Naive thymus-derived CD8-positive, alpha-beta T cell (primary cell): ENCODE measurements around the gene TRABD2B. TPM values are rescaled to one million over a fixed set of nuclear protein-coding genes. Genes with fewer than 3 reads are reported as not detected.
A peak's percentile ranks its signal among the peaks of the same experiment; 100 is the strongest.

Experiments used
- ATAC-seq, 2 donors: fragments of 150-1000 bp; cut with Tn5 transposase in 1 of 2; sonication (Bioruptor Pico), chemical (Tn5 transposase) in 1 of 2; 1 replicate in 1 of 2; 2 replicates in 1 of 2; pipeline ENCODE4 v1.10.0; 2021; ENCODE audit warnings: mild to moderate bottlenecking in 2 of 2, moderate library complexity in 2 of 2
- POLR2A ChIA-PET: fragments of 350-600 bp; sonication (Branson Sonifier 250); formaldehyde crosslinking; loops from one replicate; lab custom pipeline; 2021; ENCODE audit warnings: antibody characterized with exemption; lab: Charles Lee
- DNase-seq, 10 donors: peaks; one replicate each; pipeline versions ENCODE4 v3.0.0 to v3.0.0-alpha.2; 2020 to 2022
- H3K27ac Mint-ChIP-seq, 10 donors: one replicate each; pipeline ENCODE4 v1.8.0; 2020 to 2022; ENCODE audit warnings: mild to moderate bottlenecking in 10 of 10, mixed read lengths in 10 of 10, moderate library complexity in 4 of 10, inconsistent platforms in 1 of 10
- H3K27me3 Mint-ChIP-seq, 5 donors: one replicate each; pipeline ENCODE4 v1.8.0; 2021 to 2022; ENCODE audit warnings: mixed read lengths in 5 of 5
- H3K36me3 Mint-ChIP-seq, 3 donors: one replicate each; pipeline ENCODE4 v1.8.0; 2020 to 2022; ENCODE audit warnings: mixed read lengths in 3 of 3, mild to moderate bottlenecking in 2 of 3, inconsistent platforms in 1 of 3
- H3K4me1 Mint-ChIP-seq, 4 donors: one replicate each; pipeline ENCODE4 v1.8.0; 2021 to 2022; ENCODE audit warnings: mixed read lengths in 4 of 4
- H3K4me3 Mint-ChIP-seq, 10 donors: one replicate each; pipeline ENCODE4 v1.8.0; 2020 to 2022; ENCODE audit warnings: mild to moderate bottlenecking in 10 of 10, mixed read lengths in 10 of 10, moderate library complexity in 6 of 10, inconsistent platforms in 1 of 10
- H3K9me3 Mint-ChIP-seq, 9 donors: one replicate each; pipeline ENCODE4 v1.8.0; 2020 to 2022; ENCODE audit warnings: mixed read lengths in 9 of 9, mild to moderate bottlenecking in 3 of 9, inconsistent platforms in 1 of 9, moderate library complexity in 1 of 9
- polyA plus RNA-seq, 3 donors: library from polyadenylated mRNA; unstranded; fragments of 300-500 nt; fragmentation: Illumina TruSeq; gene quantifications; one replicate each; pipeline ENCODE4 v1.2.3, GENCODE V29; 2021
- total RNA-seq, 8 experiments: library from RNA in 2 of 8; stranded (reverse) in 2 of 8; gene quantifications; one replicate each; pipeline ENCODE4 v1.2.3 and lab custom pipeline; 2021 to 2026

Gene TRABD2B
- total and polyA plus RNA-seq, 5 experiments from 2014 or later: not detected

- DNase-seq: no peak
- H3K27me3 Mint-ChIP-seq: peaks cover 14 to 62% (median 39%) of the 10 kb centered on the region in 5 donors
- no peaks in the 10 kb centered on the region for H3K9me3 Mint-ChIP-seq
- no peak overlapping the region for H3K4me3 Mint-ChIP-seq
- POLR2A ChIA-PET: no interaction called here
- ATAC-seq: no peak
- no peaks in the 10 kb centered on the region for H3K36me3 Mint-ChIP-seq
- no peak overlapping the region for H3K27ac Mint-ChIP-seq
- H3K4me1 Mint-ChIP-seq: peaks cover 6 to 11% (median 8%) of the 10 kb centered on the region in 4 donors
These were observed 272.1 kb downstream of the TRABD2B start for GRCh38 chr1:47725000-47725473.

DNA sequence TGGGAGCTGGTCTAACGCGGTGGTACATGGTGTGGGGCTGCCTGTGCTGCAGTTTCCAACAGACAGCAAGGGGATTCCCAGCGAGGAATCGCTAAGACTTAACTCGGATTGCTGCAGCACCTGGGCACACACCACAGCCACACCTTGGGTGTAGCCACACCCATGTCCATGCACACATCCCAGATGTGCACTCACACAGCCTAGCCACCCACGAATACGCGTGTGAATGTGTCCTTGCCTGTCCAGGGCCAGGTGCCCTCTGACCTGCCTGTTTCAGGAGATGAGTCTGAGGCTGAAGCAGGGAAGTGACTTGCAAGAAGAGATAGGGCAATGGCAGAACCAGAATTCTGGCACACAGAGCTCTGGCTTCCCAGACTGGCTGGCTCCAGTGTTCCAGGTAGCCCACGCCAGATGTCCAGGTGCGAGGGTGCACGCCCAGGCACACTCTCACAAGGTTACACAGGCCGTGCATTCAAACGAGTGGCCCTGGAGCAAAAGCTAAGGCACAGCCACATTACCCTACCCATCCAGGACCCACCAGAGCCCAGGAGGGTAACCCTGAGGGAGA, 272.7 kb downstream of the TRABD2B start:
- POLR2A ChIA-PET: no interaction called here

DNA sequence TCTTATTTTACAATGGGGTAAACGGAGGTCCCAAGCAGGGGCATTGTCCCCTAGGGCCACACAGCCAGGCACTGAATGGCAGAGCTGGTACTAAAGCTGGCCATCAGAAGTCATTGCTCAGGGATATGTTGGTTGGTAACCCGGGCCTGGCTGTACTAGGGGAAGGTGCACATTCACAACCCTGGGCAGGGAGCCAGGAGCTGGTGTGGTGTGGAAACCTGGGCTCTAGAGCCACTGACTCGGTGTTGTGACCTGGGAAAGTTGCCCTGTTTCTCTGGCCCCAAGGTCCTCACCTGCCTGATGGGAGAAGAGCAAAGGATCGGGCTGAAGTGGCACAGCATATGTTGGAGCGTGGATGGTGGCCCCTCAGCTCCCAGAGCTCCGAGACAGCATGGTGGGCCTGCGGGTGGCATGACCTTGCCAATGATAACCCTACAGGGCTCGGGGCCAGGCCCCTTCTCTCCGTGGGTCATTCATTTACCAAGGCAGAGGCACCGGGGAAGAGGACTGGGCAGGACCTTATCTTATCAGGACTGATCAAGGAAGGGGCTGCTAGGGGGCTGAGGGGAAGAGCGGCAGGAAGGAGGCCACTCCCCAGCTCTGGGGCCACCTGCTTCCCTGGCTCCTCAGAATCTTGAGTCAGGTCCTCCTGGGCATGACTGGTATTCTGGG, 274.1 kb downstream of the TRABD2B start:
- no peak for ATAC-seq
- H3K4me3 Mint-ChIP-seq: no peak overlapping the region
- no peak for DNase-seq
- POLR2A ChIA-PET: no interaction called here
- H3K27ac Mint-ChIP-seq: no peak overlapping the region
- H3K36me3 Mint-ChIP-seq: no peaks in the 10 kb centered on the region
- H3K9me3 Mint-ChIP-seq: no peaks in the 10 kb centered on the region
- peaks cover 17 to 71% (median 46%) of the 10 kb centered on the region in 5 donors for H3K27me3 Mint-ChIP-seq
- H3K4me1 Mint-ChIP-seq: peaks cover 6 to 11% (median 8%) of the 10 kb centered on the region in 4 donors

More for the DNA sequence above, 272.7 kb downstream of the TRABD2B start:
- peaks cover 6 to 11% (median 8%) of the 10 kb centered on the region in 4 donors for H3K4me1 Mint-ChIP-seq
- no peak for DNase-seq
- no peak overlapping the region for H3K27ac Mint-ChIP-seq
- H3K9me3 Mint-ChIP-seq: no peaks in the 10 kb centered on the region
- H3K4me3 Mint-ChIP-seq: no peak overlapping the region
- ATAC-seq: no peak
- peaks cover 14 to 67% (median 42%) of the 10 kb centered on the region in 5 donors for H3K27me3 Mint-ChIP-seq
- H3K36me3 Mint-ChIP-seq: no peaks in the 10 kb centered on the region

DNA sequence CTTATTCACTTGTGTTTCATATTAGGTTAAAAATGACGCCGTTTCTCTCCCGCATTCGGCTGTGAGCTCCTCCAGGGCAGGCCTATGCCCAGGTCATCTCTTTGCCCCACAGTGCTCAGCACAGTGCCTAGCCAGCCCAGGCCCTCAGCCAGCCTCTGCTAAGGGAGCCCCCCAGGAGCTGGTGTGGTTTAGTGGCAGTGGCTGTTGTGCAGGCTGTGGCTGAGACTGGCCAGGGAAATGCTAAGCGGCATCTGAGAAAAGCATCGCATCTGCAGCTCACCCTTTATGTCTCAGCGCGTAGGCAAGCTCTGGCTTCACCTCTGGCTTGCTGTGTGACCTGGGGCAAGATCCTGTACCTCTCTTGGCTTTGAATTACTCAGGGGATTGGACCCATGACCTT, 275.1 kb downstream of the TRABD2B start:
- ATAC-seq (no peak), DNase-seq (no peak)
- peaks cover 6 to 11% (median 8%) of the 10 kb centered on the region in 4 donors for H3K4me1 Mint-ChIP-seq
- peaks cover 20 to 80% (median 45%) of the 10 kb centered on the region in 5 donors for H3K27me3 Mint-ChIP-seq
- no peak overlapping the region for H3K4me3 Mint-ChIP-seq
- H3K9me3 Mint-ChIP-seq: no peaks in the 10 kb centered on the region
- no peak overlapping the region for H3K27ac Mint-ChIP-seq
- POLR2A ChIA-PET: no interaction called here
- H3K36me3 Mint-ChIP-seq: no peaks in the 10 kb centered on the region

DNA sequence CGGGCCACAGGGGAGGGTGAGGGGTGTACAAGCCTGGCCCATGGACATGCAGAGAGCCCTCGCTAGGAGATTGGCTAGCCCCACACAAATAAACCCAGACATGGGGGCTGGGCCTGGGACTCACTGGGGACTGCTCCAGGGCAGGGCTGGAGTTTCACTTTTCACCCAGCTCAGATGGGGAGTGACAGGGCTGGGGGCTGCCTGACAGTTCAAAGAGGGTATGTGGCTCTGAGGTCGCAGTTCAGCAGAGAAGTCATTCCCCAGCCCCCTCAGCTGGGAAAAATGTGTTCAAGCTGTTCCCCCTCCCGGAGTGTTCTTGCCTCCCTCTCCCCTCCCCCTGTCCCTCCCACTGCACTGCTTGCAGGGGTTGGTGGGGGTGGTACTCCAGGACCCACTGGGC, 277.1 kb downstream of the TRABD2B start:
- Mint-ChIP-seq H3K27me3 (peaks cover 27 to 83% (median 52%) of the 10 kb centered on the region in 5 donors), H3K27ac (no peak overlapping the region), H3K9me3 (peaks cover 0 to 1% (median 0%) of the 10 kb centered on the region in 9 donors), H3K36me3 (no peaks in the 10 kb centered on the region), H3K4me3 (no peak overlapping the region), H3K4me1 (no peaks in the 10 kb centered on the region)
- DNase-seq (no peak), ATAC-seq (no peak)
- POLR2A ChIA-PET: no interaction called here

DNA sequence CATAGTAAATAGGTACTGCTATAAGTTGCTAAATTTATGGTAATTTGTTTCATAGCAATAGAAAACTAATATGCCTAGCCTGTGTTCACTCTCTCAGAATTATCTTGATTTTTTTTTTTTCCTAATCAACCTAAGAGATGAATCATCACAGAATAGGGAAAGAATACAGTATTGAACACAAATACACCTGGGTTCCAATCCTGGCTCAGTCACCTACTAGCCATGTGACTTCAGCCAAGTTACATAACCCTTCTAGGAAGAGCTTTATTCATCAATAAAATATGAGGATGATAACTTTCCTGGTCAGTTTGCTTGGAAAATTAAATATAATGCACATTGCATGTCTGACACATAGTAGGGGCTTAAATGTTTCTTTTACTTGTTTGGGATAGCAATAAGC, 279.8 kb downstream of the TRABD2B start:
- DNase-seq (no peak), ATAC-seq (no peak)
- Mint-ChIP-seq H3K4me1 (no peaks in the 10 kb centered on the region), H3K9me3 (peaks cover 0 to 1% (median 0%) of the 10 kb centered on the region in 9 donors), H3K36me3 (no peaks in the 10 kb centered on the region), H3K27ac (no peak overlapping the region), H3K27me3 (peaks cover 48 to 88% (median 62%) of the 10 kb centered on the region in 5 donors), H3K4me3 (no peak overlapping the region)
- POLR2A ChIA-PET: no interaction called here

DNA sequence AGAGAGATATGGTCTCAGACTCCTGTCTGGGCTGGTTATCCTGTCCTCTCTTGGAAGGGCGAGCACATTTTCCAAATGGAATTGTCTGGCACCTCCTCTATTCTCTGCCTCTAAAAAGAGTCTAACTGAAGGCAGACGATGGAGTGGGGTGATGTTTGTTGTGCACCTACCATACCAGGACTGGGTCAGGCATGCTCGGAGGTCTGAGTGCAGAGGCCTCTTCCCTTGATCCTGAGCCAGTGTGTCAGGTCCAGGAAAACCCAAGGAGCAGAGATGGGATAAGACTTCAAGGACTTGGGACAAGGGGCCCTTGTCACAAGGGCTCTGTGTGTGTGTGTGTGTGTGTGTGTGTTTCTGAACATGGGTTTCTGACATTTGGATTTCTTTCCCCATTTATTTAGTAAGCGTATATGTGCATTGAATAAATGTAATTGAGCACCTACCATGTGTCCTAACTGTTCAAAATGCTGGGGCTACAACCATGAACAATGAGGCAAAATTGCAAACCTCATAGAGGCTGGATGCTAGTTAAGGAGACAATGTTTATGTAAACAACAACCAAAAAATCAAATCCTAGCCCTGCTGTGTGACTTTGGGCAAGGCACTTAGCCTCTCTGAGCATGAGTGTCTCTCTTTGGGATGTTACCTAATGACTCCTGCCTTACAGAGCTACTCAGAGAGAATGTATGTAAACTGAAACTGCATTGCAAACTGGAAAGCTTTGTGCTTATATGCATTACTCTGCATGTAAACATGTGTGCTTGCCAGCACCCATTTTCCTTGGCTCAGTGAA, 283.0 kb downstream of the TRABD2B start:
- H3K36me3 Mint-ChIP-seq: no peaks in the 10 kb centered on the region
- peaks cover 0 to 1% (median 0%) of the 10 kb centered on the region in 9 donors for H3K9me3 Mint-ChIP-seq
- no peak overlapping the region for H3K27ac Mint-ChIP-seq
- H3K27me3 Mint-ChIP-seq: peaks cover 44 to 76% (median 62%) of the 10 kb centered on the region in 5 donors
- ATAC-seq (no peak), DNase-seq (no peak)
- no peak overlapping the region for H3K4me3 Mint-ChIP-seq
- peaks cover 3 to 18% (median 8%) of the 10 kb centered on the region in 4 donors for H3K4me1 Mint-ChIP-seq
- POLR2A ChIA-PET: no interaction called here

- POLR2A ChIA-PET: no interaction called here
- Mint-ChIP-seq H3K36me3 (no peaks in the 10 kb centered on the region), H3K9me3 (peaks cover 0 to 1% (median 0%) of the 10 kb centered on the region in 9 donors), H3K27ac (no peak overlapping the region), H3K4me3 (no peak overlapping the region), H3K27me3 (peaks cover 43 to 82% (median 58%) of the 10 kb centered on the region in 5 donors), H3K4me1 (peaks cover 3 to 25% (median 12%) of the 10 kb centered on the region in 4 donors)
- ATAC-seq: no peak
- no peak for DNase-seq
These were observed 283.7 kb downstream of the TRABD2B start for GRCh38 chr1:47713333-47713953.

GRCh38 chr1:47712596-47713299, 284.4 kb downstream of the TRABD2B start:
- Mint-ChIP-seq H3K4me3 (no peak overlapping the region), H3K4me1 (peaks cover 5 to 31% (median 13%) of the 10 kb centered on the region in 4 donors), H3K27ac (no peak overlapping the region), H3K36me3 (no peaks in the 10 kb centered on the region), H3K9me3 (peaks cover 0 to 3% (median 0%) of the 10 kb centered on the region in 9 donors), H3K27me3 (peaks cover 45 to 86% (median 61%) of the 10 kb centered on the region in 5 donors)
- POLR2A ChIA-PET: no interaction called here
- DNase-seq: no peak
- ATAC-seq: no peak

- DNase-seq (no peak), ATAC-seq (no peak)
- no peaks in the 10 kb centered on the region for H3K36me3 Mint-ChIP-seq
- peaks cover 5 to 31% (median 13%) of the 10 kb centered on the region in 4 donors for H3K4me1 Mint-ChIP-seq
- POLR2A ChIA-PET: no interaction called here
- peaks cover 0 to 3% (median 0%) of the 10 kb centered on the region in 9 donors for H3K9me3 Mint-ChIP-seq
- H3K27ac Mint-ChIP-seq: peak overlapping the region in 1 of 10 donors; percentile 16
- no peak overlapping the region for H3K4me3 Mint-ChIP-seq
- H3K27me3 Mint-ChIP-seq: peaks cover 40 to 87% (median 62%) of the 10 kb centered on the region in 5 donors
These were observed 285.2 kb downstream of the TRABD2B start for GRCh38 chr1:47711848-47712492.

DNA sequence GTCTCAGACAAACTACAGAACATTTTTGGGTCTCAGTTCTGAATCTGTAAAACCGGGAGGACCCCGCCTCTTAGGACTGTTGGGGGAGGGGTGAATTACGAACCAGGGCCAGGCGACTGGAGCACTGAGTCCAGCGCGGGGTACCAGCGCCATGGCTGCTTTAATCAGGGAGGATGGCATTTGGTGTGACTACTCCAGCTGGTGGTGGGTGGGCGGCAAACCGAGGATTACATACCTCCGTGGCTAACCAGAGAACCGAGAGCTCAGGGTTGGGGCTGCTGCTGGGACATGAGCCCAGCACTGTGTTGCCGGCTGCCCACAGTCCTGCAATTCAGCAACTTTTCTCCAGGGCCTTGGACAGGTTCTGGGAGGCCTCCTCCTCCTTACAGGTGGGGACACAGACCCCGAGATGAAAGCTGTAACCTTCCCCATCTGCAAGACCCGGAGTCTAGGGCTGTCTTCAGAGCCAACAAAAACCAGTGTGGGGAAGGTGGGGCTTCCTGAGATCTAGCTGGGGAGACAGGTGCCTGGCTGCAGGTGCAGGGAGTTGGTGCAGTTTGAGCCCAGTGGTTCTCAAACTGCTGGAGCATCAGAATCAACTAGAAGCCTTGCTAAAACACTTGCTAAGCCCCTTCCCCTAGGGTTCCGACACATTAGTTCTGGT, 285.9 kb downstream of the TRABD2B start:
- H3K4me3 Mint-ChIP-seq: peak overlapping the region in 1 of 10 donors; percentile 62

More for the DNA sequence above, 285.9 kb downstream of the TRABD2B start:
- Mint-ChIP-seq H3K27ac (no peak overlapping the region), H3K27me3 (peaks cover 38 to 86% (median 60%) of the 10 kb centered on the region in 5 donors), H3K9me3 (peaks cover 0 to 3% (median 0%) of the 10 kb centered on the region in 9 donors), H3K36me3 (no peaks in the 10 kb centered on the region), H3K4me1 (peaks cover 5 to 31% (median 13%) of the 10 kb centered on the region in 4 donors)
- POLR2A ChIA-PET: no interaction called here
- DNase-seq (no peak), ATAC-seq (no peak)
